GM23338 (cell line): ENCODE data around the gene C9orf57. TPM values are rescaled to one million over a fixed set of nuclear protein-coding genes. Genes with fewer than 3 reads are reported as not detected.
"Not testable (repeated sequence)": the region's sequence is repeated elsewhere in the genome, so short reads cannot be mapped to it uniquely, and the experiment has no call there.

Experiments
- ATAC-seq: fragments of 200-7000 bp; cut with Tn5 transposase; 3 replicates; pipeline ENCODE4 v1.9.1; 2020
- DNase-seq: peaks from one replicate; pipeline ENCODE4 v3.0.0-alpha.2; 2015; ENCODE audit warnings: low spot score
- H2AFZ ChIP-seq: fragments of 200-600 bp; sonication (generic); 2 replicates; pipeline ENCODE4 v1.8.0; 2016; ENCODE audit warnings: antibody characterized with exemption, mild to moderate bottlenecking, moderate library complexity
- H3F3A ChIP-seq: fragments of 200-600 bp; sonication (generic); replicated peaks from 2 replicates; pipeline ENCODE4 v1.8.0; 2017; ENCODE audit warnings: antibody characterized with exemption, mixed run types, low read depth
- H3K27ac ChIP-seq: fragments of 200-600 bp; sonication (generic); 2 replicates; pipeline ENCODE4 v1.6.1; 2016; ENCODE audit warnings: low read depth
- H3K27me3 ChIP-seq: fragments of 200-600 bp; sonication (generic); 2 replicates; pipeline ENCODE4 v1.8.0; 2016; ENCODE audit warnings: mild to moderate bottlenecking, mixed run types, moderate library complexity; ENCODE audit not compliant: insufficient read depth
- H3K36me3 ChIP-seq: fragments of 200-600 bp; sonication (generic); 2 replicates; pipeline ENCODE4 v1.8.0; 2016; ENCODE audit warnings: mild to moderate bottlenecking; ENCODE audit not compliant: insufficient read depth
- H3K4me1 ChIP-seq: fragments of 200-600 bp; sonication (generic); 2 replicates; pipeline ENCODE4 v1.8.0; 2016; ENCODE audit warnings: mild to moderate bottlenecking, moderate library complexity; ENCODE audit not compliant: insufficient read depth
- H3K4me2 ChIP-seq: fragments of 200-600 bp; sonication (generic); 2 replicates; pipeline ENCODE4 v1.7.1; 2017; ENCODE audit warnings: mixed run types
- H3K4me3 ChIP-seq: fragments of 200-600 bp; sonication (generic); 2 replicates; pipeline ENCODE4 v1.6.1; 2016; ENCODE audit warnings: mixed run types
- H3K79me2 ChIP-seq: fragments of 200-600 bp; sonication (generic); replicated peaks from 2 replicates; pipeline ENCODE4 v1.8.0; 2017; ENCODE audit warnings: mild to moderate bottlenecking; ENCODE audit not compliant: insufficient read depth
- H3K9me2 ChIP-seq: fragments of 200-600 bp; sonication (generic); 2 replicates; pipeline ENCODE4 v1.8.0; 2017; ENCODE audit not compliant: insufficient read depth
- H4K20me1 ChIP-seq: fragments of 200-600 bp; sonication (generic); replicated peaks from 2 replicates; pipeline ENCODE4 v1.8.0; 2017; ENCODE audit warnings: mild to moderate bottlenecking; ENCODE audit not compliant: insufficient read depth
- H3K27ac Mint-ChIP-seq: 2 replicates; pipeline ENCODE4 v1.8.0; 2020; ENCODE audit warnings: inconsistent platforms, mild to moderate bottlenecking, moderate library complexity, mixed read lengths
- H3K27me3 Mint-ChIP-seq: 3 replicates; pipeline ENCODE4 v1.8.0; 2022; ENCODE audit warnings: low read depth, mild to moderate bottlenecking, moderate library complexity, mixed read lengths, inconsistent platforms; ENCODE audit not compliant: insufficient read depth, poor library complexity
- H3K36me3 Mint-ChIP-seq: 3 replicates; pipeline ENCODE4 v1.8.0; 2021; ENCODE audit warnings: low read depth, mild to moderate bottlenecking, inconsistent platforms, moderate library complexity, mixed read lengths
- H3K4me1 Mint-ChIP-seq: 3 replicates; pipeline ENCODE4 v1.8.0; 2020; ENCODE audit warnings: mild to moderate bottlenecking, inconsistent platforms, mixed read lengths
- H3K4me3 Mint-ChIP-seq: 3 replicates; pipeline ENCODE4 v1.8.0; 2021; ENCODE audit warnings: moderate library complexity, mild to moderate bottlenecking, inconsistent platforms, mixed read lengths
- H3K9me3 Mint-ChIP-seq: 3 replicates; pipeline ENCODE4 v1.8.0; 2020; ENCODE audit warnings: moderate library complexity, mild to moderate bottlenecking, inconsistent platforms, mixed read lengths
- CREB1 ChIP-seq: fragments of 250-450 bp; sonication (Bioruptor Pico); IDR thresholded peaks from 2 replicates; pipeline ENCODE4 v1.5.0; 2020; ENCODE audit warnings: low read depth, mild to moderate bottlenecking, moderate library complexity
- CTCF ChIP-seq, 2 experiments: fragments of 200-600 bp in 1 of 2; sonication (generic) in 1 of 2; conservative IDR thresholded peaks; 2 replicates each; pipeline versions ENCODE4 v1.5.1 to v1.6.1; 2016 to 2017; ENCODE audit warnings: antibody characterized with exemption in 2 of 2, low read depth in 2 of 2, mild to moderate bottlenecking in 2 of 2, moderate library complexity in 1 of 2
- EZH2phosphoT487 ChIP-seq: fragments of 200-600 bp; sonication (generic); IDR thresholded peaks from one replicate; pipeline ENCODE4 v1.8.1; 2018; ENCODE audit warnings: antibody characterized with exemption; ENCODE audit not compliant: unreplicated experiment
- REST ChIP-seq: IDR thresholded peaks from one replicate; pipeline ENCODE4 v1.6.1; 2018; ENCODE audit warnings: antibody characterized with exemption; ENCODE audit not compliant: unreplicated experiment
- ZNF331 ChIP-seq: fragments of 250-450 bp; sonication (Bioruptor Pico); IDR thresholded peaks from 2 replicates; pipeline ENCODE4 v1.5.0; 2020; ENCODE audit warnings: low read depth, mild to moderate bottlenecking, moderate library complexity
- ZNF462 ChIP-seq: fragments of 250-450 bp; sonication (Bioruptor Pico); IDR thresholded peaks from 2 replicates; pipeline ENCODE4 v1.5.0; 2020; ENCODE audit warnings: mild to moderate bottlenecking, moderate library complexity
- polyA plus RNA-seq: library from polyadenylated mRNA; unstranded; fragments of >200 nt; fragmentation: Nextera tagmentation; extraction: Ambion mirVana; gene quantifications from 2 replicates; pipeline ENCODE4 v1.2.1, GENCODE V29; 2016
- total RNA-seq: library from RNA; depleted of rRNA; stranded (reverse); fragments of >200 nt; shearing (Covaris generic); gene quantifications from 2 replicates; pipeline ENCODE4 v1.2.3, GENCODE V29; 2014

Gene C9orf57
- total and polyA plus RNA-seq, 2 experiments from 2014 or later, result not detected

- Histone ChIP-seq H3K4me2 (no peak overlapping the region), H3K27me3 (no peaks in the 10 kb centered on the region), H3K4me1 (no peaks in the 10 kb centered on the region), H3K27ac (no peak overlapping the region), H3K9me2 (no peaks in the 10 kb centered on the region), H3K4me3 (no peak overlapping the region), H3K79me2 (no peaks in the 10 kb centered on the region), H2AFZ (no peak overlapping the region), H3K36me3 (no peaks in the 10 kb centered on the region), H4K20me1 (no peaks in the 10 kb centered on the region), H3F3A (no peaks in the 10 kb centered on the region)
- no peak for ATAC-seq
- H3K4me3 Mint-ChIP-seq, result no peak overlapping the region
- no peak for DNase-seq
- H3K27ac Mint-ChIP-seq, result no peak overlapping the region
- no peaks in the 10 kb centered on the region for H3K4me1 Mint-ChIP-seq
- H3K36me3 Mint-ChIP-seq, result no peaks in the 10 kb centered on the region
- no peaks in the 10 kb centered on the region; the same call in 2 of the 3 replicates for H3K9me3 Mint-ChIP-seq
- H3K27me3 Mint-ChIP-seq, result no peaks in the 10 kb centered on the region
- TF ChIP-seq ZNF331 (no peak), CTCF (conservative IDR thresholded peaks at IDR 0.05; ENCODE audit: low read depth in 2 of 2) (no peak), ZNF462 (CRISPR knock-in tag) (no peak), CREB1 (no peak), REST (no peak), EZH2phosphoT487 (no peak)
Observed at GRCh38 chr9:72082536-72082935, 22.1 kb upstream of the C9orf57 start.

GRCh38 chr9:72074666-72075065 is 14.3 kb upstream of the C9orf57 start:
- not testable (repeated sequence) for H3K4me2 ChIP-seq, H3K27me3 ChIP-seq, DNase-seq, H3K9me3 Mint-ChIP-seq, H3K4me1 ChIP-seq, H2AFZ ChIP-seq, ATAC-seq, H3K27me3 Mint-ChIP-seq, H3K4me3 ChIP-seq, H3K4me3 Mint-ChIP-seq, H3K36me3 ChIP-seq, H3K27ac ChIP-seq, H3K79me2 ChIP-seq, H3F3A ChIP-seq, H3K27ac Mint-ChIP-seq, H4K20me1 ChIP-seq, H3K36me3 Mint-ChIP-seq, H3K9me2 ChIP-seq, H3K4me1 Mint-ChIP-seq
